Hepatocyte (in vitro differentiated cells): ENCODE data around the gene AAK1. TPM values are rescaled to one million over a fixed set of nuclear protein-coding genes. Genes with fewer than 3 reads are reported as not detected.

ENCODE experiments used
- DNase-seq: peaks from one replicate; pipeline ENCODE4 v3.0.0-alpha.2; 2016; ENCODE audit warnings: low spot score
- H2AFZ ChIP-seq: fragments of 200-600 bp; sonication (generic); 2 replicates; pipeline ENCODE4 v1.6.0; 2016; ENCODE audit warnings: antibody characterized with exemption, mild to moderate bottlenecking
- H3K27ac ChIP-seq: fragments of 200-600 bp; sonication (generic); 2 replicates; pipeline ENCODE4 v1.5.1; 2016; ENCODE audit warnings: mild to moderate bottlenecking
- H3K27me3 ChIP-seq: fragments of 200-600 bp; sonication (generic); 2 replicates; pipeline ENCODE4 v1.6.1; 2016
- H3K36me3 ChIP-seq: fragments of 200-600 bp; sonication (generic); replicated peaks from 2 replicates; pipeline ENCODE4 v1.5.1; 2016; ENCODE audit warnings: low read depth; ENCODE audit not compliant: insufficient read depth
- H3K4me1 ChIP-seq: fragments of 200-600 bp; sonication (generic); 2 replicates; pipeline ENCODE4 v1.5.1; 2016; ENCODE audit warnings: mild to moderate bottlenecking, moderate library complexity; ENCODE audit not compliant: insufficient read depth
- H3K4me2 ChIP-seq: fragments of 200-600 bp; sonication (generic); 2 replicates; pipeline ENCODE4 v1.6.0; 2016
- H3K4me3 ChIP-seq: fragments of 200-600 bp; sonication (generic); 2 replicates; pipeline ENCODE4 v1.5.1; 2016; ENCODE audit warnings: mild to moderate bottlenecking
- H3K79me2 ChIP-seq: fragments of 200-600 bp; sonication (generic); 2 replicates; pipeline ENCODE4 v1.6.0; 2017; ENCODE audit warnings: mild to moderate bottlenecking
- H3K9me2 ChIP-seq: fragments of 200-600 bp; sonication (generic); replicated peaks from 2 replicates; pipeline ENCODE4 v1.6.0; 2017; ENCODE audit warnings: mild to moderate bottlenecking; ENCODE audit not compliant: insufficient read depth
- H3K9me3 ChIP-seq: fragments of 200-600 bp; sonication (generic); 2 replicates; pipeline ENCODE4 v1.5.1; 2016; ENCODE audit warnings: low read depth, mild to moderate bottlenecking
- H4K20me1 ChIP-seq: fragments of 200-600 bp; sonication (generic); 2 replicates; pipeline ENCODE4 v1.6.0; 2016; ENCODE audit warnings: mild to moderate bottlenecking; ENCODE audit not compliant: insufficient read depth, poor library complexity, severe bottlenecking
- EZH2 ChIP-seq: fragments of 200-600 bp; sonication (generic); IDR thresholded peaks from 2 replicates; pipeline ENCODE4 v1.6.1; 2016; ENCODE audit warnings: antibody characterized with exemption, mild to moderate bottlenecking, borderline replicate concordance
- EZH2phosphoT487 ChIP-seq: fragments of 200-600 bp; sonication (generic); IDR thresholded peaks from one replicate; pipeline ENCODE4 v1.6.1; 2018; ENCODE audit warnings: antibody characterized with exemption, mild to moderate bottlenecking, low read depth, moderate library complexity; ENCODE audit not compliant: unreplicated experiment, severe bottlenecking
- WGBS: methylation state at CpG from one replicate; pipeline ENCODE4 v1.1.6; 2016; ENCODE audit warnings: low lambda C conversion rate; ENCODE audit errors: missing lambda C conversion rate; 5-methylcytosine and 5-hydroxymethylcytosine counted together
- polyA plus RNA-seq: library from polyadenylated mRNA; unstranded; fragments of >200 nt; fragmentation: Nextera tagmentation; extraction: Ambion mirVana; gene quantifications from 2 replicates; pipeline ENCODE4 v1.2.1, GENCODE V29; 2016
- small RNA-seq: library from RNA; depleted of rRNA; stranded (forward); fragments of <200 nt; gene quantifications from one replicate; pipeline ENCODE3, GENCODE V24; 2014
- total RNA-seq: library from RNA; depleted of rRNA; stranded (reverse); fragments of >200 nt; gene quantifications from 2 replicates; pipeline ENCODE4 v1.2.3, GENCODE V29; 2014
- TF ChIP-seq, protein P1 (sequence below): fragments of 200-600 bp; sonication (generic); IDR thresholded peaks from 2 replicates; pipeline ENCODE4 v1.5.1; 2016; ENCODE audit warnings: antibody characterized with exemption, mild to moderate bottlenecking; ENCODE audit not compliant: poor library complexity

AAK1 gene
- total and polyA plus RNA-seq, 2 experiments from 2014 or later, result 30.1 to 30.8 TPM

DNA sequence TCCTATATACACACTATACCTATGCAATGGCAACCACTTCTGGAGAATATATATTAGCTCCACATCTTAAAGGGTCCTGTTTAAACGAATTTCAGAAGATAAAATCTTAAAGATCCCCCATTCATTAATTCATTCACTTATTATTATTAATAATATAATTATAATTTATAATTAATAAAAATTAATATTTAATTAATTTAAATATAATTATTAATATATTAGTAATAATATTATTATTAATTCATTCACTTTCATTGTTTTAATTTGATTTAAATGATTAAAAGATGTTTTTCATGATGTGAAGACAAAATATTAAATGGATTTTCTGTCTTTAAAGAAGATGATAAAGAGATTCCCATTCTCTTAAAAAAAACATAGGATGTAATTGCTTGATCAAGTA, 227.4 kb downstream of the AAK1 start:
- no peak for DNase-seq
- Histone ChIP-seq H3K9me3 (no peaks in the 10 kb centered on the region), H3K9me2 (no peaks in the 10 kb centered on the region), H3K79me2 (no peaks in the 10 kb centered on the region), H3K4me1 (no peaks in the 10 kb centered on the region), H2AFZ (no peak overlapping the region), H4K20me1 (no peaks in the 10 kb centered on the region), H3K27me3 (no peaks in the 10 kb centered on the region), H3K27ac (no peak overlapping the region), H3K4me3 (no peak overlapping the region), H3K4me2 (no peak overlapping the region), H3K36me3 (no peaks in the 10 kb centered on the region)
- 73% methylated on average over 1 of the region's 1 CpG for WGBS
- TF ChIP-seq EZH2 (no peak), EZH2phosphoT487 (no peak)
- TF ChIP-seq, protein P1, sequence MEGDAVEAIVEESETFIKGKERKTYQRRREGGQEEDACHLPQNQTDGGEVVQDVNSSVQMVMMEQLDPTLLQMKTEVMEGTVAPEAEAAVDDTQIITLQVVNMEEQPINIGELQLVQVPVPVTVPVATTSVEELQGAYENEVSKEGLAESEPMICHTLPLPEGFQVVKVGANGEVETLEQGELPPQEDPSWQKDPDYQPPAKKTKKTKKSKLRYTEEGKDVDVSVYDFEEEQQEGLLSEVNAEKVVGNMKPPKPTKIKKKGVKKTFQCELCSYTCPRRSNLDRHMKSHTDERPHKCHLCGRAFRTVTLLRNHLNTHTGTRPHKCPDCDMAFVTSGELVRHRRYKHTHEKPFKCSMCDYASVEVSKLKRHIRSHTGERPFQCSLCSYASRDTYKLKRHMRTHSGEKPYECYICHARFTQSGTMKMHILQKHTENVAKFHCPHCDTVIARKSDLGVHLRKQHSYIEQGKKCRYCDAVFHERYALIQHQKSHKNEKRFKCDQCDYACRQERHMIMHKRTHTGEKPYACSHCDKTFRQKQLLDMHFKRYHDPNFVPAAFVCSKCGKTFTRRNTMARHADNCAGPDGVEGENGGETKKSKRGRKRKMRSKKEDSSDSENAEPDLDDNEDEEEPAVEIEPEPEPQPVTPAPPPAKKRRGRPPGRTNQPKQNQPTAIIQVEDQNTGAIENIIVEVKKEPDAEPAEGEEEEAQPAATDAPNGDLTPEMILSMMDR, result no peak

Small RNAs within 50 kb of the gene (small RNA-seq; reads per million reads assigned to genes)
- gene RN7SL604P (not detected), gene SNORA36C (not detected)

Other genes starting within 250 kb of the AAK1 start
- gene NFU1, start 206.3 kb downstream of the AAK1 start, total RNA-seq, result 38.2 and 50.6 TPM in 2 replicates
- gene NFU1, start 206.3 kb downstream of the AAK1 start, polyA plus RNA-seq, result 78.2 and 79.1 TPM in 2 replicates
- 98.8 and 107 TPM in 2 replicates for gene ANXA4, start 98.4 kb upstream of the AAK1 start, total RNA-seq
- gene ANXA4, start 98.4 kb upstream of the AAK1 start, polyA plus RNA-seq, result 191 and 231 TPM in 2 replicates
- 18.1 and 22.5 TPM in 2 replicates for gene GMCL1, start 185.9 kb upstream of the AAK1 start, total RNA-seq
- 17.9 and 18.8 TPM in 2 replicates for gene GMCL1, start 185.9 kb upstream of the AAK1 start, polyA plus RNA-seq